Stromal cell of bone marrow (primary cell): ENCODE data around the gene TMEM151A.
"Not testable (repeated sequence)": the region's sequence is repeated elsewhere in the genome, so short reads cannot be mapped to it uniquely, and the experiment has no call there.

Experiments used
- DNase-seq: peaks from one replicate; pipeline ENCODE4 v3.0.0-alpha.2; 2012; ENCODE audit warnings: low read depth

The TMEM151A gene

GRCh38 chr11:66309475-66309874 lies 17.8 kb downstream of the TMEM151A start:
- DNase-seq: no peak

GRCh38 chr11:66310324-66310723 lies 18.6 kb downstream of the TMEM151A start:
- no peak for DNase-seq

DNA sequence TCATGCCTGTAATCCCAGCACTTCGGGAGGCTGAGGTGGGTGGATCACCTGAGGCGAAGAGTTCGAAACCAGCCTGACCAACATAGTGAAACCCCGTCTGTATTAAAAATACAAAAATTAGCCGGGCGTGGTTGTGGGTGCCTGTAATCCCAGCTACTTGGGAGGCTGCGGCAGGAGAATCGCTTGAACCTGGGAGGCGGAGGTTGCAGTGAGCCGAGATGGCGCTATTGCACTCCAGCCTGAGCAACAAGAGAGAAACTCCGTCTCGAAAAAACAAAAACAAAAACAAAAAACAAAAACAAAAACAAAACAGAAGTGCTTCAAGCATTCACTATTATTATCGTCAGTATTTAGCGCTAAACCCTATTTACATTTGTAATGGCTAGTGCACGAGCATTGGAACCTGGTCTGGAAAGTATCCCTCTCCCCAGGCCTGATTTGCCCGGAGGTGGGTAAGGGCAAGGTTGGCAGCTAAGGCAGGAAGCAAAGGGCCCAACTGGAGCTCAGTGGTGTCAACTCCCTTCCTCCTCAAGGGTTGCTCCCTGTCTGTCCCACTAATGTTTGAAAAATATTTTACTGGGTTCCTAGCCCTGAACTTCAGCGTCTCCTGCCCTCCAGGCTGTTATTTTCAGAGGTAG lies 19.2 kb downstream of the TMEM151A start:
- DNase-seq: not testable (repeated sequence)

DNA sequence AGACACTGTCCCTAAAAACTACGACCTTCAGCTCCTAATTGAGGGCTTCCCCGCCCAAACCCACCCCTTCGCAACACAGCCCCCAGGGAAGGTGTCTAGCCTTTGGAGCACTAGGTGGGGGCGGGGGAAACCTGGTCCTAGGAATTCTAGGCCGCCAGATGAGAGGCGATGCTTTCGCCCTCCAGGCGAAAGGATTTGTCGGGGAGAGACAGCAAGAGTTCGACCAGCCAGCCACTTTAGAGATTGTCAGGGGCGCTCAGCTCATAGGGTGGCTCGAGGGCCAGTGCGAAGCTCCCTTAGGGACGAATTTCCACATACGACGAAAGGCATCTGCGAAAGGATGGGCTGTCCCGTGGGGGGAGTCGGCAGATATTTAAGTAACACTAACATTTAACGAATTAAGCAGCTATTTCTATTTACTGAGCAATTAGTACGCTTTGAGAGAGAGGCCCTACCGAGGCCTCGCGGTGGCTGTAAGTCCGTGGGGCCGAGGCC lies 19.8 kb downstream of the TMEM151A start:
- no peak for DNase-seq

GRCh38 chr11:66311965-66312548 lies 20.4 kb downstream of the TMEM151A start:
- DNase-seq: peak; percentile 78

- peak; percentile 99 for DNase-seq
Observed at GRCh38 chr11:66312549-66313320, 21.0 kb downstream of the TMEM151A start.

GRCh38 chr11:66313321-66314185 lies 21.9 kb downstream of the TMEM151A start:
- DNase-seq: no peak

DNA sequence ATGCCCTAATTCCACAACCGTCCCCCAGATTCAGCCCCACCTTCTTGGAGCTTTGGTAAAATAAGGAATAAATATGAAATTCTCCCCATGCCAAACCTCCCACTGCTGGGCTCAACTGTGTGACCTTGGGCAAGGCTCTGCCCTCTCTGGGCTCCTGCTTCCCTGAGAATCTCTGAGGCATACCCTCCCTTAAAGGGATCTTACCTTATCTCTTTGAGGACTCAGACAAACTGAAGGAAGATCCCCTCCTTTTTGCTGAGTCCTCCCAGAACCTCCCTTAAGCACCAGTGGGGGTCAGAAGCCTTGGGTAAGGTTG lies 22.4 kb downstream of the TMEM151A start:
- no peak for DNase-seq

- DNase-seq: no peak
Observed at GRCh38 chr11:66314561-66315497, 23.1 kb downstream of the TMEM151A start.

DNA sequence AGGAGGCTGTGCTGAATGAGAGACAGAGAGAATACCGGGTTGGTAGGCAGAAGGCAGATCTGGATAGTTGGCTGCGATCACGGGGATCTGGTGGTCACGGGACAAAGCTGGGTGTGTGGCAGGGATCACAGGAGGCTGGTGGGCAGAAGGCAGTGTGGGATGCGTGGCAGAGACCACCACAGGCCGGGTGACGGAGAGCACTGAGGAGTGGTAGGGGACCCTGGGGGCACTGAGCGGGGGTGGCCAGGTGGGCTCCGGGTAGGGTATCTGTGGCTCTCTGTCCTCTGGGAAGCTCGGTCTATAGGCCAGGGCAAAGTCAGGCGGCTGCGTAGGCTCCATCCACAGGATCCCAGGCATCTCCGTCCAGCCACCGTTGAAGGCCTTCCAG lies 23.8 kb downstream of the TMEM151A start:
- DNase-seq: no peak

DNA sequence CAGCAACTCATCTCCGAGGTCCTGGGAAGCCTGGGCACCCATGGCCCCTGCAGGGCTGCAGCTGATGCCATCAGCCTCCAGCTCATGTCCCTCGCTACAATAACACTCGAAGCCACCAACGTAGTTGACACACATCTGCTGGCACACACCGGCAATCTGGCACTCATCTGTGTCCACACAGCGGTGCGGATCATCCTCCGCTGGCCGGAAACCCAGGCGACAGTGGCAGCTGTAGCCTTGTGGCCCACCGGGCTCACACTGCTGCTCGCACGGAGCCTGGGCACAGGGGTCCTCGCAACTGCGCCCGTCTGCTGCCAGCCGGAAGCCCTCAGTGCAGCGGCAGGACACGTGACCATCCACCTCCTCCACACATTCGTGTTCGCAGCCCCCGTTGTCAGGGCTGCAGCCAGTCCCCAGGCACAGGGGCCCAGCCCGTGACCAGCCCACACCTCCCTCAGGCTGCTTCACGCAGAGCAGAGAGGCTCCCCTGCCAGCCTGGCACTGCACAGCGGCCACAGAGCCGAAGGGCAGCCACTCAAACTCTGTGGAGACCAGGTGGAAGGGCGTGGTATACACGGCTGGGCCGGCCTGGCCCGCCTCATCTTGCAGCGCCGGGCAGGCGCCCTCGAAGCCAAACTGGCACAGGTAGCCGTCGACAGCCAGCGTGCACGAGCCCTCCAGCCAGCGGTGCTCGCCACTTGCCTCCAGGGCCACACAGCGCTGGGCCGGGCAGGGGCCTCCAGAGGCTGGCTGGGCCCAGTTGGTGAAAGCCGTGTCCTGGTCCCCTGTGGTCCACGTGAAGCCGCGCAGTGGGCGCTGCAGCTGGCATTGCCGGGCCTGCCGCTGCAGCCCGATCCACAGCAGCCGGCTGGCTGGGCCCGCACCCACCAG lies 24.5 kb downstream of the TMEM151A start:
- DNase-seq: no peak

DNA sequence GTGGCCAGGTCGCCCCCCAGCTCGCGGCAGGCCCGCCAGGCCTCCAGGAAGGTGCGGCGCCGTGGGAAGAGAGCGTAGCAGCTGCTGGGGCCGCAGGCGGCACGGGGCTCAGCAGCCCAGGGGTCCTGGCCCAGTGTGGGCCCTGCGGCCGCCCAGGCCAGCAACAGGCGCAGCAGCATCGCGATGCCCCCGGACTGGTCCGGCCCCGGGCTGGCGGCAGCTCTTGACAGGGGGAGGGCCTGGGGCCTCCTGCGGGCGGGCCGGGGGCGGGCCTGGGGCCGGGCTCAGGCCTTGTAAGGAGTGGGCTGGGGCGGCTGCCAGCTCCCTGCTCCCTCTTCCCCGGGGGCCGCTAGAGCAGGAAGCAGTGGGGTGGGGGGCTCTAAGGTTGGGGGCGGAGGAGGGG lies 25.2 kb downstream of the TMEM151A start, which contains the start of gene CD248:
CD248 (minus strand) TSS at position 196 of the 403 bp plus-strand sequence; CDS start at position 179, 17 bp downstream.
- peak; percentile 67 for DNase-seq

DNA sequence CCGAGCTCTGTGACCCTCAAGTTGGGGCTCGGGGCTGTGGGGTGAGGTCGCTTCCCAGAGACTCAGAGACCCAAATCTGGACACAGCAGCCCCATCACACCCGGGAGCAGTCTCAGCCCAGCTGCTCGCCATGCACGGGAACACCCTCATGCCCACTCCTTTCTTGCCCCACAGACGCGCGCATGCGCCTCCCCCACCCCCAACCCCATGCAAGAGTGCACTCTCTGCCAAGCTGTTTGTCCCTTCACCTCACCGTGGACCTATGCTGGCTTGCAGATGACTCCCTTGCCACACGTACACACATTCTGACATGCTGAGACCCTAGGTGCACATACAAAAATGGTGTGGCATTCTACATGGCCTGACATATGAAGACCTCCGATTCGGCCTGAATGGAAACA lies 25.6 kb downstream of the TMEM151A start:
- no peak for DNase-seq

- peak; percentile 80 for DNase-seq
Observed at GRCh38 chr11:66317723-66318599, 26.3 kb downstream of the TMEM151A start.

DNA sequence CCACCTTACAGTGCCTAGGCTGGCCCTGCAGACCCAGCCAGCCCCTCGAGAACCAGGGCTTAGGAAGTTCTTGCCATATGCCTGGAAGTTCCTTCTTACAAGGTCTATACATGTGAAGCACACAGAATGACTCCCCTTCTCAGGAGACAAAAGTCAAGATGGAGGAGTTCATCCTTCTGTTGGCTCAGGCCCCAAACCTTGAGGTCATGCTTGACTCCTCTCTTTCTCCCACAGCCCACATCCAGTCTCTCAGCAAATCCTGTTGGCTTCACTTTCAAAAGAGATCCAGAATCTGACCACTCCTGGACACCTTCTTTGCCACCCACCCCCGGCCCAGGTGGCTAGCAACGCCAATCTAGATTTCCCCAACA lies 26.9 kb downstream of the TMEM151A start:
- no peak for DNase-seq

DNA sequence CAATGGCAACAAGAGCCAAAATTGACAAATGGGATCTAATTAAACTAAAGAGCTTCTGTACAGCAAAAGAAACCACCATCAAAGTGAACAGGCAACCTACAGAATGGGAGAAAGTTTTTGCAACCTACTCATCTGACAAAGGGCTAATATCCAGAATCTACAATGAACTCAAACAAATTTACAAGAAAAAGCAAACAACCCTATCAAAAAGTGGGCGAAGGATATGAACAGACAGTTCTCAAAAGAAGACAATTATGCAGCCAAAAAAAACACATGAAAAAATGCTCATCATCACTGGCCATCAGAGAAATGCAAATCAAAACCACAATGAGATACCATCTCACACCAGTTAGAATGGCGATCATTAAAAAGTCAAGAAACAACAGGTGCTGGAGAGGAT lies 28.6 kb downstream of the TMEM151A start:
- DNase-seq: not testable (repeated sequence)

DNA sequence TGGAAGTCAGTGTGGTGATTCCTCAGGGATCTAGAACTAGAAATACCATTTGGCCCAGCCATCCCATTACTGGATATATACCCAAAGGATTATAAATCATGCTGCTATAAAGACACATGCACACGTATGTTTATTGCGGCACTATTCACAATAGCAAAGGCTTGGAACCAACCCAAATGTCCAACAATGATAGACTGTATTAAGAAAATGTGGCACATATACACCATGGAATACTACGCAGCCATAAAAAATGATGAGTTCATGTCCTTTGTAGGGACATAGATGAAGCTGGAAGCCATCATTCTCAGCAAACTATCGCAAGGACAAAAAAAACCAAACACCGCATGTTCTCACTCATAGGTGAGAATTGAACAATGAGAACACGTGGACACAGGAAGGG lies 29.1 kb downstream of the TMEM151A start:
- DNase-seq: not testable (repeated sequence)

DNA sequence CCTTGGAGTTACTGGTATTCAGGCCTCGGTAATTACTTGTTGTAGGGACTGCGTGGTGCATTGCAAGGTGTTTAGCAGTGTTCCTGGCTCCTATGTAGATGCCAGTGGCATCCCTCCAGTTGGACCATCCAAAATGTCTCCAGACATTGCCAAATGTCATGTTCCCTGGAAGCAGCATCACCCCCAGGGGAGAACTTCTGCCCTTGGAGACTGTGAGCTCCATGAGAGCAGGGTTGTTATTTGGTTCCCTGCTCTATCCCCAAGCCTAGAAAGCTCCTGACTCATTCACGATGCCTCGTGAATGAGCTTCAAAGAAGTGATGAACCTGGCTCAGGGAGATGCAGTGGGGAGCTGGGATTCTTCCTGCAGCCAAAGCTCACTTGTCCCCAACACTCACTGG lies 29.9 kb downstream of the TMEM151A start:
- DNase-seq: no peak
